HG03175 (cell line): Measurements from ENCODE around the gene MAST4.

Source experiments
- ATAC-seq: cut with Tn5 transposase; IDR thresholded peaks from one replicate; pipeline ENCODE4 v1.9.1; 2021; ENCODE audit warnings: mild to moderate bottlenecking, moderate library complexity; ENCODE audit not compliant: unreplicated experiment

The MAST4 gene

DNA sequence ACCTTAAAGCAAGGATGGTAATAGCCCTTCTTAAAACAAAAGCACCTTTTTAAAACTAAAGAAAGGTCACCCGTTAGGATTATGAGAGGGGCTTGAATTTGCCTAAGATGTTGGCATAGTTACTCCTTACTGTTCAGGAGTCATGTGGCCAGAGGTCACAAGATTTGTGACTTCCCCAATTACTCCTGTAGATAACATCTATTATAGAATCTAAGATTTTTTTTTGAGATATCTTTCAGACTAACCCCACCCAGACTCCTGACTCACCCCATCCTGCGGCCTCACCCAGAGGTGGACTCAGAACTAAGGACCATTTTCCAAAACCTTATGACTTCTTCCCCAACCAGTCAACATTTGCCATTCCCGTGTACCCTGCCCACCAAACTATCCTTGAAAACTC is 598.0 kb downstream of the MAST4 start:
- no peak for ATAC-seq

DNA sequence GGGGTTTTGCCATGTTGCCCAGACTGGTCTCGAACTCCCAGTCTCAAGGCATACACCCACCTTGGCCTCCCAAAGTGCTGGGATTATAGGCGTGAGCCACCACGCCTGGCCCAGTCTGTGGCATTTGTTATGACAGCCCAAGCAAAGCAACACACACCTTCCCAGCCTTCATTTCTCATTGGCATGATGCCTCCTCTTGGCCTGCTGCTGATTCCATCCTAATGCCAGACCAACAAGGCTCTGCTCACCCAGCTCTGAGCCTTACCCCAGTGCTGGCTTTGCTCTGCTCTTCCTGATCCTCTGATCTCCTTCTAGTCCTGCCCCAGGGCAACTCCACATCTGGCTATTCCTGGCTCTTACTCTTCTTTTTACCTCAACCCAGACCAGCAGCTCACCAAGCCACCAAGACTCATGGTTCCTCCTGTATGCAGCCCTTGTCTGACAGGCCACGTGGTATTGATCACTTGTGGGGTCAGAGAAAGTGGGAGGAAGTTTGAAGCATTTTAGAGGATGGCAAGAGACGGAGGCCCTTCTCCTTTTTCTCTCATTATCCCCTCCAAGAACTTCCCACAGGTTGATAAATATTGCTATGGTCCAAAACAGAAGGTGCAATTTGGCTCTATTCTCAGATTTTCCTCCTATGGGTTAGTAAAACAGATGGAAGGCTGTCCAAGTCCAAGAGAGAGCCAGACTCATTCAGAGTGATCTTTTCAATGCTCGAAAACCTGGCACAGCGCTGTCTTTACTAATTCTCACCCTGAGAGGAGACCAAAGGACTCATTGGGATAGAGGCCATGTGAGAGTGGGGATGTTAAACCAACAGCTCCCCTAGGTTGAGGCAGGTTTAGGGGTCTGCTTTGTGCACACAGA is 599.4 kb downstream of the MAST4 start:
- ATAC-seq: no peak

DNA sequence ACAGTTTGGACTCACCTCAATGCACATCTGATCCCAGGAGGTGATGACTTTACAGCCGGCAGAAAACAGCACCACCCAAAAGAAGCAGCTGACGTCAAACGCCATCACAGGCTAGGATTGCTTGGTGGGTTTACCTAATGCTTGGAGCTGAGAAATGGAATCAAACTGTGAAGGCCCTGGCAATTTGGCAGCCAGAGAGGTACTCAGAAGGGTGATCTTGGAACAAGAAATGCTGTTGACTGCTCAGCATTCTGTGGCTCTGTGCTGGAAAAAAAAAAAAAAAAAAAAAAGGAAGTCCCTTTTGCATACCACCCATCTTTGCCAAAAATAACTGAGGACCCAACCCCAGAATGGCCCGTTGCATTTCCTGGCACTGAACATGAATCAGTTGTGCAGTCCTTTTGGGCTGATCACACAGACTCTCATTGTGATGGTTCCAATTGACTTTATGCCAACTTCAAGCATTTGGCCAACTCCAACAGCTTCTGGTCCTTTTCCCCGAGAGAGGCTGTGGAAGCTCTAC is 600.4 kb downstream of the MAST4 start, which contains the start of gene CD180:
CD180 (minus strand) TSS at position 263 of the 523 bp plus-strand sequence; CDS start at position 105, 158 bp downstream.
- no peak for ATAC-seq

DNA sequence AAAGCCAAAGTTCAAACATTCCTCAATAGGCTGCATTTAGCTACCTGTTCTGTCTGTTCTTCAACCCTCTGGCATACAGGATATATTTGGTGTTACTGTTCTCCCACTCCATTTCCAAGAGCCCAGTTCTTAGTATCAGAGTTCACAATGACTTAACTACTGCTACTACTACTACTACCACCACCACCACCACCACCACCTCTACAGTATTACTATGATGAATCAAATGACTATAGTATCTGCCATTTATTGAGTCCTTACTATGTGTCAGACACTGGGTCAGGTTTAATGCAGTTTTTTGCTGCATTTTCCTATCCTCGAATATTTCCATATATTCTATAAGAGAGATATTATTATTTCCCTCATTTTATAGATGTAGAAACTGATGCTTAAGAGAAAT is 601.3 kb downstream of the MAST4 start:
- no peak for ATAC-seq

DNA sequence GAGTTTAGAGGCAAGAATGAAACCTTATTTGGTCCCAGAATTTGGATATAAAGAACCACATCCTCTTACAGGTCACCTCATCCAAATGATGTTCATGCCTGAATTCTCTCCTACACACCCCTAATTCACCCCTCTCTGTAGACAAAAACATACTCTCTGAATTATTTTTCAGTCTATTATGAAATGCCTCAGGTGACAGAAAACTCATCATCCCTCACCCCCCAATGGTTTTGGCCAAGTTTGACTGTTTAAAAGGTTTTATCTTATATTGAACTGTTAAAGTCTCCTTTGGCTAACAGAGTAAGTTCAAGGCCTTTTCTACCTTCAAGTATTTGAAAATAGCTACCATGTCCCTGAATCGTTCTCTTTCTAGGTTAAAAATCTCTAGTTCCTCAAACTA is 602.7 kb downstream of the MAST4 start:
- ATAC-seq: no peak

DNA sequence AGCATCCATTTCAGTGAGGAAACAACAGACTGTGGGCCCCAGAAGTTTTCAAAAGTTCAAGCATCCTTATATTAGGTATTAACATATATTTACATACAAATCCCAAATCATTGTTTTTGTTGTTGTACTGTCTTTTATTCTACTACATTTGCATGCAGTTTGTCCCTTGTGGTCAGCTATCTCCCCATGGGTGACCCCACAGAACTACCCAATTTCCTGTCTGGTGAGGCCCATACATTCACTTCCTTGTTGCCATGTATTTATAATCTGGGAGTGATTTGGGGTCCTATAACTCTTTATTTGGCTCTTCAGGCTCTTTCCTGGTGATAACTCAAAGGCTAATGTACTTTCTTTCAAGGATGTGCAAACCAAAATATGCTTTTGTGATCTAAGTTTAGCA is 603.7 kb downstream of the MAST4 start:
- ATAC-seq: no peak

DNA sequence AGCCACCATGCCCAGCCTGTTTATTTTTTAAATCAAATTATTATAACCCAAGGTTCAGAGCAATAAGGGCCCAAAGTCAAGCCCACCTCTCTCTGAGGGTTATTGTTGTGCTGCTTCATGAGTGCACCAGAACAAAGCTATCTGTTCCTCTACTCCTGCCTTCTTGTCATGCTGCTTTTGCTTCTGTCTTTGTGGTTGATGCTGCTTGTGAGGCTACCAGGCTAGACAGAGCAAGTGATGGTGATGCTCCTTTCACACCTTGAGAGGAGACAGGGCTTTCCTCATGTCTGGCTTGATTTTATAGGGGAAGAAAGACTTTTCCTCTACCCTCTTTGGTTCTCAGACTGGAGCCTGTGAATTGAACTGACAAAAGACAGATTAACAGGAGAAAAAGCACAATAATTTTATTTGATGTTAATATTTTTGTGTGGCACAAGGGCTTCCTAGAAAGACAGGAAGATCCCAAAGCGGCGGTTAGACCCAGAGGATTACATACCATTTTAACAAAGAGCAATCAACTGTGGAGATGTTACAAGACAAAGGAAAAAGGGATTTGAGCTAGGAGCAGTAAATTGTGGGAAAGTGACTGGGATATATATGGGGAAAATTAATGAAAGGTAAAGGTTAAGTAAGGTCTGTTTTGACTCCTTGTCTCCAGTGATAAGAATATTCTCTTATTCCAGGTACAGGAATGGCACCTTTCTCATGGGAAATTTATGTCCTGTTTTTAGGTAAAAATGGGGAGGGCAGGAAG is 604.8 kb downstream of the MAST4 start:
- ATAC-seq: peak; percentile 29

DNA sequence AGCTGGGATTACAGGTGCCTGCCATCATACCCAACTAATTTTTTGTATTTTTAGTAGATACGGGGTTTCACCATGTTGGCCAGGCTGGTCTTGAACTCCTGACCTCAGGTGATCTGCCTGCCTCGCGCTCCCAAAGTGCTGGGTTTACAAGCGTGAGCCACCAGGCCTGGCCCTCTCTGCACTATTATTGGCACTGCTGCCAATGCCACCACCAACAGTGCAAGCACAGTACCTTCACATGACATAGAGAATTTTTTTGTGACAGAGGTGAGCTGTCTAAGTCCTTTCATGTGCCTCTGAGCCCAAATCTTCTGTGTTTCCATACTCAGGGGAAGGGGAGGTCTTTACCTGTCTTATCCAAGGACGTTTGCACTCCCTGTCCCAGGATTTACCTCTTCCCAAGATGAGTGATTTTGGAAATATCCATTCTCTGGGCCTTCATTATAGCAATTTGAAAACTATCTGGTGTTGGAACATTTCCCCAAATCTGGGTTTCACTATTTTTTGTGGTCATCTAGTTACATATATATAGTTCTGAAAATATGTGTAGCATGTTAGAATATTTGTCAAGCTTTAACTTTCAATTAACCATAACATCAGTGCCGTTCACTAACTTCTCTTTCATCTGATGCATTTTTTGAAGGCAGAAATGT is 605.8 kb downstream of the MAST4 start:
- ATAC-seq: no peak

DNA sequence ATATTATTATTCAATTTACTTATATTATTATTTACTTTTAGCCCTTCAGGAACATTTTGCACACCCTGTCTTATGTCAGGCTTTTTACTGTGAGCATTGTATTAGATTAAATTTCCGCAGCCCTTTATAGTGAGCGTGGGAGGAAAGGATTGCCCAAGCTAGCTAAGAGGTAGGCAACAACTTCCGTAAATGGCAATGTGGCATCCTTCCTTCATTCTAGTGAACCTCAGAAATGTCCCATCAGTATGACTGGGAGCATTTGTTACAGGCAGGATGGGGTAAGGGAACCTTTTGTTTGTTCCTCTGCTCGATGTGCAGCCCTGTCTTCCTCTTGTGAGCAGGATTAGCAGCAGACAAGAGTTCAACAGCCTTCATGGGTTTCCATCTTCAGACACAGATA is 606.6 kb downstream of the MAST4 start:
- no peak for ATAC-seq

DNA sequence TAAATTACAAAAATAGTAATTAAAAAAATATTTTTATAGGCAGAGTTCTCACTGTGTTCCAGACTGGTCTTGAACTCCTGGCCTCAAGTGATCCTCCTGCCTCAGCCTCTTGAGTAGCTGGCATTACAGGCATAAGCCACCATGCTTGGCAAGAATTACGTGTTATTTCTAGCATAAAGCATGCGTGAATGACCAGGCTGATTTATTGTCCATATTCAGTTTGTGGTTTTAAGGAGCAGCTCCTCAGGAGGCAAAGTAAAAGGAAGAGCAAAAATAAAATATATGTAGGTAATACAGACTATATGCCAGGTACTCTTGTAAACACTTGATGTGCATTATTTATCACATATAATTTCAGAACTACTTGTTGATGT is 607.5 kb downstream of the MAST4 start:
- no peak for ATAC-seq

DNA sequence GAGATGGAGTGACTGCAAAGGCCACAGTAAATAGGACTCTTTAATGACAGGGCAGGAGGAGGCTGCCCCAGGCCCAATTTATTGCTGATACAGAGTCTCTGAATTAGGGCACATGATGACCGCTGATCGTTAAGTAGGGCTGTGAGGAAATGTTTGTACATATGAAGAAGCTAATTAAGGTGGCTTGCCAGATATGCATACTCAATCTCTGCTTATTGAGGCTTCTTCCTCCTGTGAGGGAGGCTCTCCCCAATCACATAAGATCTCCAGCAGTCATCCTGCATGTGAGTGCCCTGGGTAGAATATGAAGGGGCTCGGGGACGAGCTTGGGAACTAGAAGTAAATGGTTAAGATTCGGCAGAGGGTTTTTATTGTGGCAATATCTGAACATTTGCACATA is 608.6 kb downstream of the MAST4 start:
- no peak for ATAC-seq

DNA sequence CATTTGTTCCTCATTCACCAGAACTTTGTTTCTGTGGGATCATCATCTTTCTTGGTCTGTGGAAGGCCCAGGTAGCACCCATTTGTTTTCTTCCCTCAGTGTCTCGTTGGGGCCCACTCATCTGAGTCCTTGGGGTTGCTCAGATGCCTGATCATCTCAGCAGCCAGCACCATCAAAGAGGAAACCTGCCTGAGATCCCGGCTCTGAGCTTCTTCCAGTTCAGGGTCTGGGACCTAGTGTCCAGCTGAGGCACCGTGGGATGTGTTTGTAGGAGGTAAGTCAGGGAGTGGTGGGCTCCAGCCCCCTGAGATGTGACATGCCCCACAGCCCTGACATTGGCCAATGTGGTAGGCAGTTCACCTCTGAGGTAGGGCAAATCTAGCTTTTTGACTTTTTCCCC is 609.8 kb downstream of the MAST4 start:
- ATAC-seq: no peak

DNA sequence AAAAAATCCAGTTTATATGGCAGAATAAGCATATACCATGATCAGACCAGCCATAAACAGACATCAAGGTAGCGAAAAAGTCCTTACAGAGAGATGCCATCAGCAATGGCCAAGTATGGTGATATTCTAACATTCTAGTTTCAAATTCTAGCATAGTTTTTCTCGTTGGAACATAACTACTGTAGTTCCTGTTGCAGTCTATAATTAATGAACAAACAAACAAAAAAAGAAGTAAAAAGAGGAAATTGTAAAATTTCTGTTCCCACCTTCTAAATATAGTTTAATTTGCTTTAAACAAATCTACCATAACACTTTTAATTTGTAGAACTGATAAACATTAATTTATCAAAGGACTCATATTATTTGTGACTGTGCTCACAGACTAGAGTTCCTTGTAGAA is 610.3 kb downstream of the MAST4 start:
- peak; percentile 22 for ATAC-seq

DNA sequence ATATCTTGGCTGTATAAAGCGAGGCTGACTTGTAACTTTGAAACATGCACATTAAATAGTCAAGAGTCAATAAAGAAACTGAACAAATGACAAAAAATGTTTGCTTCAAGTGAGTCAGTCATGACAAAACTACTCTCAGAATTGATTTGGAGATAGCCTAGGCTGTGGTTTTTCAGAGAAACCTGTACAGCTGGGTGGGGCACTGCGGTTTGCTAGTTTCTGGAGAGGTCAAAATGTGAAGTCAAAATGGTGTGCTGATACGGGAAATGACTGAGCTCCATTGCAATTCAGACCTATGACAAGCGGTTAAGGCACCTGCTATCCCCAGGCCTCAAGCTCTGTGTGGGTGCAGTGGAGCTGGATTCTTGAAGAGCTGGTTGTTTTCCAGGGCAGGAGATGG is 610.7 kb downstream of the MAST4 start:
- peak; percentile 78 for ATAC-seq

DNA sequence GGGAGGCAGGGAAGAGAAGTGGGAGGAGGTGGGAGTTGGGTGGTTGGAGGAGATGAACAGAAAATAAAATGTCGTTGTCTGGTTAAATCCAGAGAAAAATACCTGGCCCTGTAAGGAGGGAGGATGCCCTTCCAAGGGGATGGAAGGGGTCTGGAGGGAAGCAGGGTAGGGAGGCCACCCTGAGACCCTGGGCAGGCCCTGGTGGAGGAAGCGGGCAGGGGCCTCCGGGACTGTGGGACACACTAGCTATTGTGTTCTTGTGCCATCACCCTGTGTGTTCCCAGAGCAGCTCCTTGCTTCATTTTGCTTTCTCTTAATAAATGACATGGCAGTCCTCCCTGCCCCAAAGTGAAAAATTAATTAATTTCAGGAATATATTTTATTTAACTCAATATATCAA is 612.2 kb downstream of the MAST4 start:
- ATAC-seq: no peak

DNA sequence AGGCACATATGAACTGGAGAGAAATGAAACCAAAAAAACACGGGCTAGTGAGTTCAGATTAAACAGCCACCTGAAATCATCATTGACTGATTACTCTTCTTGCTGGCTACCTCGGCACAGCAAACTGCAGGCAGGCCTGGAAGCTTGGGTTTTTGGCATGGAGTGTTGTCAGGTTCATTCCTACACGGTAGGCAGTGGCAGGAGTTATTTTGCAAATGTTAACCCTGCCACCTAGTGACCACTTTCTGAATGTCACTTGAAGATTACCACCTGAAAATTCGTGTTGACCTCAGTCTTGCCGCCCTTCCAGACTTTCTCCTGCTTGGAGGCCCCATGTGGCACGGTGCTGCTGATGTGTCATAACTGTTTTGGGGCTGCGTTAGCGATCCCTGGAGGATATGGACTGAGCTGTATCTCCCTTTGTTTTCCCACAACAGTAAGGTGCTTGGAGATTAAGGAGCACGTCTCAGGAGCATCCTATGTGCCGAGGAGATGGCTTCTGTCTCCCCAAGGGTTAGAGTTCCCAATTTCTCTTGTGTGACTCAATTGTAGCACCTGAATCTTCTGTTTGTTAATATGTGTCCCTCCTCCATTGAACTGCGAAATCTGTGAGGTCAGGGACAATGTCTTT is 613.1 kb downstream of the MAST4 start:
- peak; percentile 32 for ATAC-seq

DNA sequence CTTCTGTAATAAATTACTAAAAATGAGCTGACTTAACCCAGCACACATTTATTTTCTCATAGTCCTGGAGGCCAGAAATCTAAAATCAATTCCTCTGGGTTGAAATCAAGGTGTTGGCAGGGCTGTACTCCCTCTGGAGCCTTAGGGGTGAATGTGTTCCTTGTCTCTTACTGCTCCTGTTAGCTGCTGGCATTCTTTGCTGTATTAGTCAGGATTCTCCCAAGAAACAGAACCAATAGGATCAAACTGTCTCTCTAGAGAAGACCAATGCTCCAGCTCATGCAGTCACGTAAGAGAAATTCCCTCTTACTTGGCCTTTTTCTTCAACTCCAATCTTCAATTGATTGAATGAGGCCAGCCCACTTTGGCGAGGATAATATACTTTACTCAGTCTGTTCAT is 615.7 kb downstream of the MAST4 start:
- no peak for ATAC-seq

DNA sequence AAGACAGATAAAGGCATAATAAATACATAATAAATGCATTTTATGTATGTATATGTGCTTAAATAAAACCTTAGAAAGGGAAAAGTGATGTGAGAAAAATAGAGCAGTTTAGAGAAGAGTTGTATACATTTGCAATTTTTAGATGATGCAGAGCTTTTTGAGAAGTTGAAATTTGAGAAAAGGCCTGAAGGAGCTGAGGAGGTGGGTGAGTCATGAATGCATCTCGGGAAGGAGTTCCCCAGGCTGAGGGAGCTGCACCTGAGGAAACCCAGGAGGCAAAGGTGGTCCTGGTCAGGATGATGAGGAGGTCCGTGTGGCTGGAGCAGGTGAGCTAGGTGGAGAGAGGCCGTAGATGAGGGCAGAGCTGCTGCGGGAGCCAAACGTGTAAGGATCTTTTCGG is 617.8 kb downstream of the MAST4 start:
- no peak for ATAC-seq

DNA sequence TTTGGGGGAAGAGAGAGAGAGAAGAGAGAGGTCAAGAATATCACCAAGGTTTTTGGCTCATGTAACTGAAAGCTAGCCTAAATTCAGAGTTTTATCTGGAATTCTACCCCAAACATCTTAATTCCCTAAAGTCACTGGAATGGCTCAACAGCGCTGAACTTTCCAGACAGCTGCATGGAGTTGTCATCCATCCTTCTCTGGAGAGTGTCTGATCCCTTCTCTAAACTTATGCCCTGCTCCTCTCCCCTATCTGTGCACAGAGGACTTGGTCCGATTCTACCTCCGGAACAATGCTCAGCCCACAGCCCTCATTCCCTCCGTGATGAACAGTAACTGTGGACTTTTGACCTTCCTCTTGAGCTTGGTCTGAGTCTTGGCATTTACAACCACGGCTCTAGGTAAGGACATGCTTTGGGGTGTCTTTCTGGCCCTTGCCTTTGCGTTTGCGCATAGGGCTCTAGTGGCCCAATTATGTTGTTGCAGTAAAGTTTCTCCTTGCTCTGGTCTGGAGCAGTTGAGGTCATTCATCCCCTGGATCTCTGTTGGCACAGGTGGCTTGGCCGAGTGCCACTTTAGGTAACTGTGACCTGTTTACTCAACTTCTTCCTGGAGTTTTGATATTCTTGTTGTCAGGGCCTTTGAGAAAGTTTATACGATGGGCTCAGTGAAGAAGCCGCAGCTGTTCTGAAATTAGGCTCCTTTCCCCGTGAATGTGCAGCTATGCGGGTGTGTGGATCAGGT is 618.7 kb downstream of the MAST4 start:
- no peak for ATAC-seq
